Endodermal cell (in vitro differentiated cells): Measurements from ENCODE around the gene CYB561D2. TPM values are rescaled to one million over a fixed set of nuclear protein-coding genes. Genes with fewer than 3 reads are reported as not detected.

Experiments
- DNase-seq: peaks from one replicate; pipeline ENCODE4 v3.0.0-alpha.2; 2017
- H3K27ac ChIP-seq: 2 replicates; pipeline ENCODE4 v1.5.1; 2013; ENCODE audit warnings: mild to moderate bottlenecking, low read depth, low read length, moderate library complexity
- H3K27me3 ChIP-seq: 2 replicates; pipeline ENCODE4 v1.6.1; 2013; ENCODE audit warnings: mild to moderate bottlenecking, low read length, moderate library complexity; ENCODE audit not compliant: insufficient read depth, control insufficient read depth, poor library complexity, severe bottlenecking
- H3K36me3 ChIP-seq: 2 replicates; pipeline ENCODE4 v1.7.0; 2013; ENCODE audit warnings: mild to moderate bottlenecking, low read length, moderate library complexity; ENCODE audit not compliant: control insufficient read depth, insufficient read depth
- H3K4me1 ChIP-seq: one replicate; pipeline ENCODE4 v1.7.0; 2013; ENCODE audit warnings: low read length; ENCODE audit not compliant: control insufficient read depth, insufficient read depth
- H3K4me3 ChIP-seq: 2 replicates; pipeline ENCODE4 v1.5.1; 2013; ENCODE audit warnings: mild to moderate bottlenecking, low read length, moderate library complexity
- H3K9ac ChIP-seq: 2 replicates; pipeline ENCODE4 v1.6.1; 2013; ENCODE audit warnings: mild to moderate bottlenecking, low read length, moderate library complexity; ENCODE audit not compliant: poor library complexity, severe bottlenecking; ENCODE audit errors: extremely low read depth
- H3K9me3 ChIP-seq: 2 replicates; pipeline ENCODE4 v1.6.1; 2013; ENCODE audit warnings: mild to moderate bottlenecking, low read length, moderate library complexity; ENCODE audit not compliant: control insufficient read depth
- H3K27ac Mint-ChIP-seq: 2 replicates; pipeline ENCODE4 v1.8.0; 2020; ENCODE audit warnings: mixed read lengths
- H3K27me3 Mint-ChIP-seq: 2 replicates; pipeline ENCODE4 v1.8.0; 2021; ENCODE audit warnings: mild to moderate bottlenecking, mixed read lengths; ENCODE audit not compliant: insufficient read depth
- H3K36me3 Mint-ChIP-seq: 2 replicates; pipeline ENCODE4 v1.8.0; 2020; ENCODE audit warnings: low read depth, mixed read lengths
- H3K4me1 Mint-ChIP-seq: 2 replicates; pipeline ENCODE4 v1.8.0; 2020; ENCODE audit warnings: mixed read lengths
- H3K4me3 Mint-ChIP-seq: 2 replicates; pipeline ENCODE4 v1.8.0; 2020; ENCODE audit warnings: mild to moderate bottlenecking, moderate library complexity, mixed read lengths
- H3K9me3 Mint-ChIP-seq: 2 replicates; pipeline ENCODE4 v1.8.0; 2020; ENCODE audit warnings: mild to moderate bottlenecking, mixed read lengths
- WGBS, 2 experiments: methylation state at CpG; one replicate each; pipeline versions ENCODE4 v1.1.5 to v1.1.7; 2013; ENCODE audit warnings: missing lambda C conversion rate in 2 of 2, mixed read lengths in 1 of 2; ENCODE audit not compliant: insufficient coverage in 1 of 2, insufficient read length in 1 of 2; 5-methylcytosine and 5-hydroxymethylcytosine counted together
- total RNA-seq, 2 donors: library from RNA; stranded (reverse); fragmentation: NEBNext Ultra II Directional in 1 of 2; extraction: Animal tissue kit (Norgen Biotek cat#: 25700) in 1 of 2; gene quantifications; 2 replicates in 1 of 2; 3 replicates in 1 of 2; pipeline ENCODE4 v1.2.1, GENCODE V29; 2021
- TF ChIP-seq, protein P1 (sequence below): fragments of 200-600 bp; sonication (generic); conservative IDR thresholded peaks from 2 replicates; pipeline ENCODE4 v1.5.0; 2021; ENCODE audit warnings: antibody characterized with exemption, mild to moderate bottlenecking

The CYB561D2 gene
- total RNA-seq, 2 donors from 2014 or later: 8.5 to 14.6 TPM

DNA sequence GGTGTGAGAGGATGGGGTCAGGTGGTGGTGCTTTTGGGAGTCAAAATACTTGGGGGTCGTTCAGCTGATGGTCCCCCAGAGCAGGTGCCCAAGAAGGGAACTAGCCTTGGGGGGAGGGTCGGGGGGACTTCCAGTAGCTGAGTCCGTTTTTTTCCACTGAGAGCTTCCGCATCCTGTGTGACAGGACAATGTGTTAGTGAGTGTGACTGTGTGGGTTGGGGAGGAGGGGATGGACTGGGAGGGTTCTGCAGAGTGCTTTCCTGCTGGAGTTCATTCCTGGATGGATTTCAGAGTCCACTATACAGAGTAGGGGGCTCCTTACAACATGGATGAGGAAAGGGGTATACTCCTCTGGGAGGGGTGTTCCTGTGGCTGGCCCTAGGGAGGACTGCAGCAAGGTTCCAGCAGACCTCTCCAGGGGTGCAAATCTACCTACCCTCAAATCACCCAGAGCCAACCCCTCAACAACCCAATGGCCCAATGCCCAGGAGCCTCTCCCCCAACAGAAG, 27.5 kb upstream of the CYB561D2 start:
- H3K4me1 ChIP-seq: peaks cover 23% of the 10 kb centered on the region
- H3K36me3 Mint-ChIP-seq: peaks cover 26% of the 10 kb centered on the region
- no peak for DNase-seq
- peaks cover 52% of the 10 kb centered on the region for H3K36me3 ChIP-seq
- H3K4me1 Mint-ChIP-seq: peaks cover 35% of the 10 kb centered on the region
- no peaks in the 10 kb centered on the region for H3K9me3 Mint-ChIP-seq
- no peaks in the 10 kb centered on the region for H3K9me3 ChIP-seq
- no peaks in the 10 kb centered on the region for H3K27me3 Mint-ChIP-seq
- TF ChIP-seq, protein P1, sequence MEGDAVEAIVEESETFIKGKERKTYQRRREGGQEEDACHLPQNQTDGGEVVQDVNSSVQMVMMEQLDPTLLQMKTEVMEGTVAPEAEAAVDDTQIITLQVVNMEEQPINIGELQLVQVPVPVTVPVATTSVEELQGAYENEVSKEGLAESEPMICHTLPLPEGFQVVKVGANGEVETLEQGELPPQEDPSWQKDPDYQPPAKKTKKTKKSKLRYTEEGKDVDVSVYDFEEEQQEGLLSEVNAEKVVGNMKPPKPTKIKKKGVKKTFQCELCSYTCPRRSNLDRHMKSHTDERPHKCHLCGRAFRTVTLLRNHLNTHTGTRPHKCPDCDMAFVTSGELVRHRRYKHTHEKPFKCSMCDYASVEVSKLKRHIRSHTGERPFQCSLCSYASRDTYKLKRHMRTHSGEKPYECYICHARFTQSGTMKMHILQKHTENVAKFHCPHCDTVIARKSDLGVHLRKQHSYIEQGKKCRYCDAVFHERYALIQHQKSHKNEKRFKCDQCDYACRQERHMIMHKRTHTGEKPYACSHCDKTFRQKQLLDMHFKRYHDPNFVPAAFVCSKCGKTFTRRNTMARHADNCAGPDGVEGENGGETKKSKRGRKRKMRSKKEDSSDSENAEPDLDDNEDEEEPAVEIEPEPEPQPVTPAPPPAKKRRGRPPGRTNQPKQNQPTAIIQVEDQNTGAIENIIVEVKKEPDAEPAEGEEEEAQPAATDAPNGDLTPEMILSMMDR: no peak
- H3K4me3 ChIP-seq: no peak overlapping the region
- H3K9ac ChIP-seq: no peak overlapping the region
- no peak overlapping the region for H3K27ac Mint-ChIP-seq
- peak overlapping the region; percentile 87 for H3K4me3 Mint-ChIP-seq
- no peaks in the 10 kb centered on the region for H3K27me3 ChIP-seq
- no peak overlapping the region for H3K27ac ChIP-seq
- 81% methylated on average over 4 of the region's 4 CpGs; no CpG with 5 or more reads in 1 of the 2 experiments for WGBS, 2 experiments

DNA sequence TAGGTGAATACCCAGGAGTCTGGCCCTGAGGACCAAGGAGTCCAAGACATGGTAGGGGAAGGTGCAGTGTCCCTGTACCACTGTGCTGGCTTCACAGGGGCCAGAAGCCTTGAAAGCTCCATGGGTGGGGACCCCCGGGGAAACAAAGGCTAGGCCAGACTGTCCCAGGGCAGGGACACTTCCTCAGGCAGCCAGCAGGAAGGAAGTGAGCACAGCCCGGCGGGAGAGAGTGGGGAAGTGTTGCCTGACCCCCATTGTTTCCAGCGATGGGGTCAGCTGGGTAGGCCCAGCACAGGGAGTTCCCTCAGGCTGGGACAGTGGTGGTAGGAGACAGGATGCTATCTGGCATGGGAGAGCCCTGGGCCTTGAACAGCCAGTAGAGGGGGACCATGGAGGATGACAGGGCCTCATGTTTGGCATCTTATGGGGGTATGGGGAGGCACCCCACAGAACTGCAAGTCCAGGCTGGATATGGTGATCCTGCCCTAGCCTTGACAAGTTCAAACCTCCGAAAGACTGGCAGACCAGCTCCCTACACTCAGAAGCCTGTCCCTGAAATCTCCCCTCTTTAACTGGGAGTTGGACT, 27.0 kb upstream of the CYB561D2 start:
- Histone ChIP-seq H3K4me1 (peaks cover 27% of the 10 kb centered on the region), H3K9me3 (no peaks in the 10 kb centered on the region), H3K27ac (no peak overlapping the region), H3K4me3 (no peak overlapping the region), H3K27me3 (no peaks in the 10 kb centered on the region), H3K36me3 (peaks cover 47% of the 10 kb centered on the region), H3K9ac (no peak overlapping the region)
- Mint-ChIP-seq H3K4me1 (peaks cover 34% of the 10 kb centered on the region), H3K27ac (no peak overlapping the region), H3K27me3 (no peaks in the 10 kb centered on the region), H3K4me3 (no peak overlapping the region), H3K36me3 (peaks cover 20% of the 10 kb centered on the region), H3K9me3 (no peaks in the 10 kb centered on the region)
- TF ChIP-seq, protein P1: no peak
- no peak for DNase-seq
- 85 to 89% methylated on average over 5 of the region's 5 CpGs for WGBS, 2 experiments

DNA sequence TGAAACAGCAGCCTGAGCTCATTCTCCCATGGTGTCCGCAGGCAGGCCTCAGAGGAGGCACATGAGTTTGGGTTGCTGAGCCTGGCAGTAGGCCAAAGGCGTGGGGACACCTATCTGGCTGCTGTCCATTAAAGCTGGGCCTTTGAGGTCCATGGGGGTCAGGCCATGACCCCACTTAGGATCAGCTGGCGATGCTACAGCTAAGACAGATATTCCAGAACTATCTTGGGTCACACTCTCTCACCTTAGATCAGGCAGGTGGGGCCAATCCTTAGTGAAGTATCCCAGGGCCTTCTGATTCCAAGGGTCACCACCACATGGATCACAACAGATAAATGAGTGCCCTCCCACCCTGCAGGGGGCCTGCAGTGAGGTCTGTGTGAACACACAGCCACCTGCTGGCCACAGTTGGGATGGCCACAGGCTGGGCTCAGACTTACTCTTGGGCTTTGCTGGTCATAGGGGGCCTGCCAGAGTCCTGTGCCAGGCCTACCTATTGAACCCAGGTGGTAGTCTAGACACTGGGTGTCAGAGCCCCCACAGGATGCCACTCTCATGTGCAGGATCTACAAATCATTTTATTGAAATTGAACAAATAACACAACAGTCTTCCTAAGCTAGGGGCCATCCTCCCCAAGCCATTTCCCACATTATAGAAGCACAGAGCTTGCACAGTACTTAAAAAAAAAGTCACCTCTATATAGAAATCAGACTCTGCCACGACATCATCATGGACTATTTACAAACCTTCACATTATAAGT, 26.1 kb upstream of the CYB561D2 start:
- Mint-ChIP-seq H3K9me3 (no peaks in the 10 kb centered on the region), H3K27me3 (no peaks in the 10 kb centered on the region), H3K4me3 (no peak overlapping the region), H3K27ac (peak overlapping the region; percentile 48), H3K36me3 (peaks cover 13% of the 10 kb centered on the region), H3K4me1 (peaks cover 30% of the 10 kb centered on the region)
- Histone ChIP-seq H3K4me1 (peaks cover 26% of the 10 kb centered on the region), H3K36me3 (peaks cover 42% of the 10 kb centered on the region), H3K27ac (no peak overlapping the region), H3K27me3 (no peaks in the 10 kb centered on the region), H3K9ac (no peak overlapping the region), H3K4me3 (no peak overlapping the region), H3K9me3 (no peaks in the 10 kb centered on the region)
- 76 to 86% methylated on average over 1 to 4 of the region's 4 CpGs for WGBS, 2 experiments
- TF ChIP-seq, protein P1: peak; percentile 90
- peak; percentile 98 for DNase-seq
